HUES6 (cell line): ENCODE results near the gene CD74.
"Not testable (repeated sequence)": the region's sequence is repeated elsewhere in the genome, so short reads cannot be mapped to it uniquely, and the experiment has no call there.

Experiments used
- H3K27ac ChIP-seq: 2 replicates; pipeline ENCODE4 v1.7.0; 2013; ENCODE audit warnings: low read depth, mild to moderate bottlenecking, low read length, inconsistent platforms
- H3K27me3 ChIP-seq: 2 replicates; pipeline ENCODE4 v1.6.1; 2013; ENCODE audit warnings: low read length; ENCODE audit not compliant: control insufficient read depth, insufficient read depth
- H3K36me3 ChIP-seq: 2 replicates; pipeline ENCODE4 v1.6.1; 2013; ENCODE audit warnings: low read length; ENCODE audit not compliant: control insufficient read depth, insufficient read depth
- H3K4me1 ChIP-seq: 2 replicates; pipeline ENCODE4 v1.6.1; 2013; ENCODE audit warnings: low read length; ENCODE audit not compliant: control insufficient read depth, insufficient read depth
- H3K4me3 ChIP-seq: 2 replicates; pipeline ENCODE4 v1.5.1; 2013; ENCODE audit warnings: low read depth, low read length
- H3K9ac ChIP-seq: one replicate; pipeline ENCODE4 v1.6.1; 2013; ENCODE audit warnings: mild to moderate bottlenecking, low read length
- H3K9me3 ChIP-seq: 2 replicates; pipeline ENCODE4 v1.6.1; 2013; ENCODE audit warnings: low read depth, low read length; ENCODE audit not compliant: control insufficient read depth, insufficient read depth

CD74 gene

DNA sequence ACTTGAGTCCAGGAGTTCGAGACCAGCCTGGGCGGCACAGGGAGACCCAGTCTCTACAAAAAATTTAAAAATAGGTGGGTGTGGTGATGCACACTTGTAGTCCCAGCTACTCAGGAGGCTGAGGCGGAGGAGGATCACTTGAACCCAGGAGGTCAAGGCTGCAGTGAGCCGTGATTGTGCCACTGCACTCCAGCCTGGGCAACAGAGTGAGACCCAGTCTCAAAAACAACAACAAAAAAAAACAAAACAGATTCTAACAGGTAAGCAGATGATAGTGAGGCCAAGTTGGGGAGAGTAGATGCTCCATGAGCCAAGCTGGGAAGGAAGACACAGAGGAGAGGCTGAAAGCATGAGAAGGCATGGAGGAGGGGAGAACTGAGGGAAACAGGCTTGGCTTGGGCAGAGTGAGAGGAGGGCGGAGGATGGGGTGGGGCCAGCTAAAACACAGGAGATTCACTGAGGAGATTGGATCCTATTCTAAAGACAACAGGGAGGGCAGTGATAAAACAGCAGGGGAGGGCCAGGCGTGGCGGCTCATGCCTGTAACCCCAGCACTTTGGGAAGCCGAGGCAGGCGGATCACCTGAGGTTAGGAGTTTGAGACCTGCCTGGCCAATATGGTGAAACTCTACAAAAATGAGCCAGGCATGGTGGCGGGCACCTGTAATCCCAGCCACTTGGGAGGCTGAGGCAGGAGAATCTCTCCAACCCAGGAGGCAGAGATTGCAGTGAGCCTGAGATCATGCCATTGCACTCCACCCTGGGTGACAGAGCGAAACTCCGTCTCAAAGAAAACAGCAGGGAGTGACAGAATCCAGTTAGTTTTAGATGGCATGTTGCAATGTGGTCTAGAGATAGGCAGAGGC lies 28.5 kb upstream of the CD74 start:
- H3K4me1 ChIP-seq: peaks cover 14% of the 10 kb centered on the region
- peak overlapping the region; percentile 24; the same call in 1 of the 2 replicates for H3K27ac ChIP-seq
- no peaks in the 10 kb centered on the region for H3K9me3 ChIP-seq
- H3K9ac ChIP-seq: peak overlapping the region; percentile 41
- H3K4me3 ChIP-seq: no peak overlapping the region
- H3K27me3 ChIP-seq: no peaks in the 10 kb centered on the region
- peaks cover 32% of the 10 kb centered on the region for H3K36me3 ChIP-seq

DNA sequence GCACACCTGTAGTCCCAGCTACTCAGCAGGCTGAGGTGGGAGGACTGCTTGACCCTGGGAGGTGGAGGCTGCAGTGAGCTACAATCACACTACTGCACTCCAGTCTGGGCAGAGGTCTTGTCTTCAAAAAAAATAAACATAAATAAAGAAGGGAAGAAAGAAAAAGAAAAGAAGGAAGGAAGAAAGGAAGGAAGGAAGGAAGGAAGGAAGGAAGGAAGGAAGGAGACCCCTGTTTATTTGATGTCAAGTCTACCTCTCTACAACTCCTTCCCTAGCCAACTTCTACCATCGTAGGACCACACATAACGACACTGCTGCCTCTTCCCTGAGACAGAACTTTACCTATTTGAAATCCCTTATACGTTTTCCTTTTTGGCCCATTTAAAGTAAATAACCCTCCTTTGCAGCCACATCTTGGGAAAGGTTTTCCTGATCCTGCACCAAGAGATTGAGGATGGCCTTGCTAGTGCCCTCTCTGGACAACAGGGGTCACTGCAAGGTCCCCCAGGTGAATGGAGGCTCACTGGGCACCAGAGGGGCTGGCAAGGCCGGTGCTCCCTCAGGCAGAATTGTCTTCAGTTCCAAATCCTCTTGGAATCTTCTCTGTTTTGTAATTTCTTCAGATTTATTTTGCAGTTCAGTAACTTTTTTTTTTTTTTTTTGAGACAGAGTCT lies 26.3 kb upstream of the CD74 start:
- peaks cover 11% of the 10 kb centered on the region for H3K36me3 ChIP-seq
- no peaks in the 10 kb centered on the region for H3K27me3 ChIP-seq
- H3K27ac ChIP-seq: no peak overlapping the region
- H3K4me1 ChIP-seq: peaks cover 14% of the 10 kb centered on the region
- no peak overlapping the region for H3K4me3 ChIP-seq
- no peaks in the 10 kb centered on the region for H3K9me3 ChIP-seq
- no peak overlapping the region for H3K9ac ChIP-seq

DNA sequence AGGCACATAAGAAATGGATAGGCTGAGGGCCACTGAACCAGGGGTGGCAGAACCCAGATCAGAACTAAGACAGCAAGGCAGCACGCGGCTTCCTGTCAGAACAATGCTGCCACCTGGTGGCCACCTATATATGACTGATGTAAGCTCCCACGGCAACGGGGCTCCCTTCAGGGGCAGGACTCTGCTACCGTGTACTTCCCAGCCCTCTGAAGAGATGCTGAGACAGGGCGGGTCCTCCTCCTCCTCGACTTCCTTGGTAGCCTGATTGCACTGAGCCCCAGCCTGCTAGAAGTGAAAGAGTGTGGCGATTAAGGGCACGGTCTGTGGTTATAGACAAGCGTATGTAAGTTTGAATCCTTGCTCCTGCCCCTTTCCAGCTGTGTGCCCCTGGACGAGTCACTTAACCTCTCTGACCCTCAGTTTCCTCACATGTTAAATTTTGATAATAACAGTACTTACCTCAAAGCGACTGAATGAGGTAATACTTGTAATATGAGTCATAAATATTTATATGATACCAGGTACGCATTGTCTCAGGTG lies 23.5 kb upstream of the CD74 start:
- Histone ChIP-seq H3K4me1 (peaks cover 6% of the 10 kb centered on the region; the same call in 1 of the 2 replicates), H3K27ac (no peak overlapping the region), H3K36me3 (no peaks in the 10 kb centered on the region), H3K27me3 (no peaks in the 10 kb centered on the region), H3K9me3 (no peaks in the 10 kb centered on the region), H3K9ac (no peak overlapping the region), H3K4me3 (no peak overlapping the region)

DNA sequence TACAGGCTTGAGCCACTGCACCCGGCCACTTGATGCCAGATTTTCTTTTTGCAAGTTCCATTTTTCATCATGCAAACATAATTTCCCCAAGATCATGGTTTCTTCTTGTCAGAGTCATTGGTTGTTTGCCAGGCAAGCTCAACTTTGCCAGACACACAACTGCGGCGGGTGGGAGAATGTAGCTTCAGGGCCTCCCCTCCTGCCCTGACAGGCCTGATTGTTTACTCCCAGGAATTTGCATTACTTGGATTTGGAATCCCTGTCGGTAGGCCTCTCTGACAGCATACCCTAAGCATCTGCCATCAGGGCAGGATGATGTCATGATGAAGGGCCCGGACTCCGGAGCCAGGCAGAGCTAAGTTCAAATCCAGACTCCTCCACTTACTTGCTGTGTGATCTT lies 21.8 kb upstream of the CD74 start:
- Histone ChIP-seq H3K27ac (no peak overlapping the region), H3K4me3 (no peak overlapping the region), H3K4me1 (peaks cover 3% of the 10 kb centered on the region; the same call in 1 of the 2 replicates), H3K27me3 (no peaks in the 10 kb centered on the region), H3K9me3 (no peaks in the 10 kb centered on the region), H3K9ac (no peak overlapping the region), H3K36me3 (no peaks in the 10 kb centered on the region)

DNA sequence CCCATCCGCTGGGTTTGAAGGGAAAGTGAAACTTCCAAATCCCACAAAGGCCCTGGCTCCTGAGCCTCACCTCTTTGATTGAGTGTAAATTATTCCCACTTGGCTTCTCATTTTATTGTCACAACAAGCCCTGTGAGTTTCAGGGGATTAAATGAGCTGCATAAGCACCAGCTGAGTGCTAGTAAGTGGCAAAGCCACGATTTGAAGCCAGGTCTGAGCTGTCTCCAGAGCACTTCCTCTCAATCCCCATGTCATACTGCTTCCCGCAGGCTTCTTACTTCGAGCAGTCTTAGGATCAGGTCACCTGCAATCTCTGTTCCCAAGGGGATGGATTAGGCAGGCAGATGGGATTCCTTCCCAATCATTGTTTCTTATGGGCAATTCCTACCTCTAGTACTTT lies 18.9 kb upstream of the CD74 start:
- Histone ChIP-seq H3K9ac (no peak overlapping the region), H3K4me3 (no peak overlapping the region), H3K27me3 (no peaks in the 10 kb centered on the region), H3K27ac (no peak overlapping the region), H3K36me3 (no peaks in the 10 kb centered on the region), H3K4me1 (peaks cover 3% of the 10 kb centered on the region; the same call in 1 of the 2 replicates), H3K9me3 (no peaks in the 10 kb centered on the region)

DNA sequence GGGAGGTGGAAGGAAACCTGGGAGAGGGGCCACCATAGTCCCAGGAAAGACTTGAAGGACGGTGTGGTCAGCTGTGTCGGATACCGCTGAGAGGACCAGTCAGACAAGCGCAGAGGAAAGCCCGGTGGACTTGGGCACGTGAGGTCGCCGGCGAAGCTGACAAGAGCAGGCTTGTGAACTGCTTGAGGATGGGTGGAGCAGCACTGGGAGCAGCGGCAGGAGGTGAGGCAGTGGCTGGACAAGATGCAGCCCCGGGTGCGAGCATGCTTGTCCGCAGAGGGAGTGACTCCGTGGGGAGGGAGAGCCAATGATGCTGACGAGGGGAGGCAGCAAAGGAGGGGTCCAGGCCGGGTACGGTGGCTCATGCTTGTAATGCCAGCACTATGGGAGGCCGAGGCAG lies 18.3 kb upstream of the CD74 start:
- Histone ChIP-seq H3K27ac (no peak overlapping the region), H3K9me3 (no peaks in the 10 kb centered on the region), H3K36me3 (no peaks in the 10 kb centered on the region), H3K9ac (no peak overlapping the region), H3K27me3 (no peaks in the 10 kb centered on the region), H3K4me3 (no peak overlapping the region), H3K4me1 (peaks cover 3% of the 10 kb centered on the region; the same call in 1 of the 2 replicates)

DNA sequence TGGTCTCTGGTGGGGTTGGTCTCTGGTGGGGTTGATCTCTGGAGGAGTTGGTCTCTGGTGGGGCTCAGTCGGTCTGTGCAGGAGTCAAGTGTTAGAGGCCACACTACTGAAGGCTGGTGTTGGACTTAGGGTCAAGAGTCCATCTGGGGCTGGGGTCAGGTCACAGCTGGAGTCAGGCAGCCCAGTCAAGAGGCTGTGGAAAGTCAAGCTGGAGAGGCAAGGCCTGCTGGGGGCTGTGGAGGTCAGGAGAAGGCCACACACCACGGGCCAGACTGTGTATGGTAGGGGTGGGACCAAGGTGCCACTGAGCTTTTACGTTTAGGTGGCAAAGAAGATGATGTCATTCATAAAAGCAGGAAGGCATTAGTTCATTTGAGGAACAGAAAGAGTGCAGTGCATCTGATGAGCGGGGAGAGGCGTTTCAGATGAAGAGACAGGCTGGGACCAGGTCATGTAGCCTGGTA lies 16.7 kb upstream of the CD74 start:
- Histone ChIP-seq H3K4me3 (no peak overlapping the region), H3K36me3 (no peaks in the 10 kb centered on the region), H3K9ac (no peak overlapping the region), H3K27me3 (no peaks in the 10 kb centered on the region), H3K4me1 (peaks cover 3% of the 10 kb centered on the region; the same call in 1 of the 2 replicates), H3K27ac (no peak overlapping the region), H3K9me3 (no peaks in the 10 kb centered on the region)

DNA sequence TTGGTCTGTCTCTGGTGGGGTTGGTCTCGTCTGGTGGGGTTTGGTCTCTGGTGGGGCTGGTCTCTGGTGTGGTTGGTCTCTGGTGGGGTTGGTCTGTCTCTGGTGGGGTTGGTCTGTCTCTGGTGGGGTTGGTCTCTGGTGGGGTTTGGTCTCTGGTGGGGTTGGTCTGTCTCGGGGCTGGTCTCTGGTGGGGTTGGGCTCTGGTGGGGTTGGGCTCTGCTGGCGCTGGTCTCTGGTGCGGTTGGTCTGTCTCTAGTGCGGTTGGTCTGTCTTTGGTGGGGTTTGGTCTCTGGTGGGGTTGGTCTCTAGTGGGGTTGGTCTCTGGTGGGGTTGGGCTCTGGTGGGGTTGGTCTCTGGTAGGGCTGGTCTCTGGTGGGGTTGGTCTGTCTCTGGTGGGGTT lies 16.3 kb upstream of the CD74 start:
- H3K4me1 ChIP-seq: peaks cover 3% of the 10 kb centered on the region; the same call in 1 of the 2 replicates
- H3K36me3 ChIP-seq: no peaks in the 10 kb centered on the region
- no peak overlapping the region for H3K9ac ChIP-seq
- no peaks in the 10 kb centered on the region for H3K27me3 ChIP-seq
- H3K4me3 ChIP-seq: no peak overlapping the region
- H3K9me3 ChIP-seq: no peaks in the 10 kb centered on the region
- H3K27ac ChIP-seq: no peak overlapping the region

DNA sequence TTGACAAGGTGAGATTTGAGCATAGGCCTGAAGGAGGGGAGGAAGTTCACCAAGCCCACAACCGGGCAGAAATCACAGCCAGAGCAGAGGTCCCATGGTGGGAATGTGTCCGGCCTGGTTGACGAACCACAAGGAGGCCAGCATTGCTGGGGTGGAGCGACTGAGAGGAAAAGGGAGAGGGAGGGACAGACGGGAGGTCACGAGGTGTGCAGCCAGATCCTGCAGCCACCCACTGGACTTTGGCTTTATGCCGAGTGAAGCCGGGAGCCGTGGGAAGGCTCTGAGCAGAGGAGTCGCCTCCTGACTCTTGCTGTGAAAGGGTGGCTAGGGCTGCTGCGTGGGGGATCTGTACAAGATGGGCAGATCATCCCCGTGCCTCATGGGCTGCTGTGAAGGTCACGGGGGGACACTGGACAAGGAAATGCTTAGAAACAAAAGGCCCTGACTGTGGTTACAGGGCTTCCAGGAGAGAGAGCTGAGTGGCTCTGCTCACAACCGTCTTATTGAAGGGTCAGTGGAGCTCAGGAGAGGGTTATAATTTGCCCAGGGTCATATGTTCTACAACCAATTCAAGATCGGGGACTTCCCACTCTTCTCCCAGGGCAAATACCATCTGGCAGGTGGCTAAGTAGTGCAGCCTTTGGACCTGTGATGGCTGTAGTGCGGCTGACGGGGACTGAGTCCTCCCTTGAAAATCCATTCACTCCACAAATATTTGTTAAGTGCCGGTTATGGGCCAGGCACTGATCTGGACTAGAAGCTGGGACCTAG lies 15.6 kb upstream of the CD74 start:
- Histone ChIP-seq H3K9me3 (no peaks in the 10 kb centered on the region), H3K36me3 (no peaks in the 10 kb centered on the region), H3K27ac (no peak overlapping the region), H3K4me1 (peaks cover 3% of the 10 kb centered on the region; the same call in 1 of the 2 replicates), H3K4me3 (no peak overlapping the region), H3K27me3 (no peaks in the 10 kb centered on the region), H3K9ac (no peak overlapping the region)

DNA sequence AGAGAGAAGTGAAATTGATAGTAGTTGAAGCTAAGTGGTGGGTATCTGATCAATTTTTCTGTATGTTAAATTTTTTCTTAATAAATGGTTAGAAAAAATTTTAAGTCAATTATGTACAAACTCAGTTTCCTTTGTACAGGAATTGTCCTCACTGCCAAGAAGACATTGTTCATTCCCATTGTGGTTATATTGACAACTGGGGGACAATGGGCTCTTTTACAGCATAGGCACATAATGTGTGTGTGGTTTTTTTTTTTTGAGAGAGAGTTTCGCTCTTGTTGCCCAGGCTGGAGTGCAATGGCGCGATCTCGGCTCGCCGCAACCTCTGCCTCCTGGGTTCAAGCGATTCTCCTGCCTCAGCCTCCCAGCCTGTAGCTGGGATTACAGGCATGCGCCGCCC lies 13.5 kb upstream of the CD74 start:
- not testable (repeated sequence) for H3K9me3 ChIP-seq, H3K4me1 ChIP-seq, H3K27me3 ChIP-seq, H3K27ac ChIP-seq, H3K36me3 ChIP-seq, H3K9ac ChIP-seq, H3K4me3 ChIP-seq
